GM21576 (cell line): ENCODE measurements around the gene LPIN2.
A peak's percentile ranks its signal among the peaks of the same experiment; 100 is the strongest.

ENCODE experiments used
- ATAC-seq: cut with Tn5 transposase; IDR thresholded peaks from one replicate; pipeline ENCODE4 v1.9.1; 2021; ENCODE audit warnings: mild to moderate bottlenecking, moderate library complexity; ENCODE audit not compliant: unreplicated experiment

The LPIN2 gene

GRCh38 chr18:2982452-2983269 is 30.3 kb downstream of the LPIN2 start:
- no peak for ATAC-seq

GRCh38 chr18:2982022-2982421 is 30.9 kb downstream of the LPIN2 start:
- ATAC-seq, result no peak

GRCh38 chr18:2981212-2981728 is 31.7 kb downstream of the LPIN2 start:
- ATAC-seq, result no peak

- ATAC-seq, result peak; percentile 36
These were observed 32.8 kb downstream of the LPIN2 start for GRCh38 chr18:2979871-2980790.

GRCh38 chr18:2979129-2979528 is 33.8 kb downstream of the LPIN2 start:
- ATAC-seq, result no peak

GRCh38 chr18:2978661-2979106 is 34.3 kb downstream of the LPIN2 start:
- no peak for ATAC-seq

- ATAC-seq, result no peak
These were observed 34.7 kb downstream of the LPIN2 start for GRCh38 chr18:2978208-2978607.

- no peak for ATAC-seq
These were observed 36.5 kb downstream of the LPIN2 start for GRCh38 chr18:2976218-2977132.

GRCh38 chr18:2974731-2975130 is 38.2 kb downstream of the LPIN2 start:
- no peak for ATAC-seq

GRCh38 chr18:2971741-2972552 is 41.0 kb downstream of the LPIN2 start:
- ATAC-seq, result peak; percentile 85

GRCh38 chr18:2970772-2971659 is 41.9 kb downstream of the LPIN2 start:
- peak; percentile 30 for ATAC-seq

- ATAC-seq, result no peak
These were observed 42.6 kb downstream of the LPIN2 start for GRCh38 chr18:2970344-2970743.

GRCh38 chr18:2969695-2970094 is 43.2 kb downstream of the LPIN2 start:
- no peak for ATAC-seq

GRCh38 chr18:2968606-2969005 is 44.3 kb downstream of the LPIN2 start:
- no peak for ATAC-seq

GRCh38 chr18:2967820-2968219 is 45.1 kb downstream of the LPIN2 start:
- no peak for ATAC-seq

GRCh38 chr18:2967357-2967756 is 45.6 kb downstream of the LPIN2 start:
- ATAC-seq, result no peak

GRCh38 chr18:2966560-2966959 is 46.4 kb downstream of the LPIN2 start:
- no peak for ATAC-seq

- ATAC-seq, result no peak
These were observed 47.1 kb downstream of the LPIN2 start for GRCh38 chr18:2965797-2966196.
